Panc1 (cell line): ENCODE results near the gene RBFOX1. TPM values are rescaled to one million over a fixed set of nuclear protein-coding genes. Genes with fewer than 3 reads are reported as not detected.

Experiments
- ATAC-seq: fragments of 200-7000 bp; cut with Tn5 transposase; 2 replicates; pipeline ENCODE4 v1.9.1; 2020; ENCODE audit warnings: mild to moderate bottlenecking, moderate library complexity
- BruUV-seq: library from RNA; stranded (reverse); fragments of 400-500 nt; replicated peaks from 2 replicates; lab custom pipeline; 2021; lab: Mats Ljungman, UMichigan
- CTCF ChIA-PET: fragments of 300-600 bp; sonication (Branson Sonifier 250); formaldehyde crosslinking; loops from one replicate; lab custom pipeline; 2022; ENCODE audit warnings: antibody characterized with exemption; lab: Charles Lee
- POLR2A ChIA-PET: fragments of 300-600 bp; sonication (Branson Sonifier 250); formaldehyde crosslinking; loops from one replicate; lab custom pipeline; 2022; ENCODE audit warnings: antibody characterized with exemption; lab: Charles Lee
- DNase-seq: peaks from one replicate; pipeline ENCODE4 v3.0.0-alpha.2; 2010; ENCODE audit warnings: low read depth, low spot score
- H3K27ac ChIP-seq: 2 replicates; pipeline ENCODE4 v1.5.1; 2011; ENCODE audit warnings: mild to moderate bottlenecking, low read length, inconsistent platforms
- H3K27me3 ChIP-seq: fragments of 200-500 bp; sonication (Bioruptor generic); 2 replicates; pipeline ENCODE4 v1.6.0; 2014; ENCODE audit warnings: low read length, inconsistent platforms; ENCODE audit not compliant: control insufficient read depth, insufficient read depth
- H3K36me3 ChIP-seq: fragments of 200-500 bp; sonication (Bioruptor generic); 2 replicates; pipeline ENCODE4 v1.5.1; 2014; ENCODE audit warnings: inconsistent platforms, mild to moderate bottlenecking, low read length, moderate library complexity; ENCODE audit not compliant: control insufficient read depth, insufficient read depth
- H3K4me1 ChIP-seq: 2 replicates; pipeline ENCODE4 v1.5.1; 2011; ENCODE audit warnings: inconsistent platforms, mild to moderate bottlenecking, low read length, moderate library complexity; ENCODE audit not compliant: control insufficient read depth, insufficient read depth
- H3K4me3 ChIP-seq, 2 experiments: 2 replicates each; pipeline ENCODE4 v1.5.1; 2011 to 2012; ENCODE audit warnings: low read depth in 2 of 2, low read length in 2 of 2, mild to moderate bottlenecking in 2 of 2, inconsistent platforms in 1 of 2, moderate library complexity in 1 of 2
- H3K9me3 ChIP-seq: fragments of 200-500 bp; sonication (Bioruptor generic); 2 replicates; pipeline ENCODE4 v1.5.1; 2014; ENCODE audit warnings: low read depth, mild to moderate bottlenecking, inconsistent platforms, low read length, moderate library complexity; ENCODE audit not compliant: control insufficient read depth, insufficient read depth
- POLR2AphosphoS5 ChIP-seq: IDR thresholded peaks from 2 replicates; pipeline ENCODE4 v1.6.1; 2012; ENCODE audit warnings: mild to moderate bottlenecking, low read depth, low read length, moderate library complexity
- REST ChIP-seq, 2 experiments: IDR thresholded peaks; 2 replicates each; pipeline ENCODE4 v1.6.1; 2011 to 2012; ENCODE audit warnings: low read depth in 2 of 2, control low read depth in 1 of 2, low read length in 1 of 2, mild to moderate bottlenecking in 1 of 2, moderate library complexity in 1 of 2; ENCODE audit not compliant: insufficient read depth in 1 of 2
- SIN3A ChIP-seq: IDR thresholded peaks from 2 replicates; pipeline ENCODE4 v1.6.1; 2012; ENCODE audit warnings: low read depth, mild to moderate bottlenecking, low read length, moderate library complexity, borderline replicate concordance; ENCODE audit not compliant: insufficient read depth
- TCF7L2 ChIP-seq: IDR thresholded peaks from 2 replicates; pipeline ENCODE4 v1.6.1; 2011; ENCODE audit warnings: mild to moderate bottlenecking, low read depth, low read length, inconsistent platforms
- in situ Hi-C: cut with HindIII; loops from 2 replicates; pipeline ENCODE4 v1.10.0; 2016; ENCODE audit warnings: low sequenced_read_pairs, low pct_unique_long_range_greater_than_20kb
- intact Hi-C: fragments of 100-400 bp; cut with micrococcal nuclease; formaldehyde crosslinking; loops from one replicate; pipeline ENCODE4 v1.10.0; 2022; ENCODE audit not compliant: unreplicated experiment
- total RNA-seq: library from RNA; stranded (reverse); gene quantifications from one replicate; pipeline ENCODE4 v1.2.1, GENCODE V29; 2021; ENCODE audit not compliant: unreplicated experiment
- TF ChIP-seq, protein P1 (sequence below): fragments of 450-650 bp; IDR thresholded peaks from 2 replicates; pipeline ENCODE4 v1.5.1; 2017; ENCODE audit warnings: mild to moderate bottlenecking

RBFOX1 gene
- total RNA-seq, 1 experiment from 2014 or later, result not detected

- no peaks in the 10 kb centered on the region for H3K4me1 ChIP-seq
- ChIA-PET POLR2A (no interaction called here), CTCF (no interaction called here)
- H3K4me3 ChIP-seq, result no peak overlapping the region
- H3K9me3 ChIP-seq, result no peaks in the 10 kb centered on the region
- no peaks in the 10 kb centered on the region for H3K36me3 ChIP-seq
- intact Hi-C loops, result no loop called here
- TF ChIP-seq SIN3A (no peak), TCF7L2 (no peak)
- TF ChIP-seq, protein P1, sequence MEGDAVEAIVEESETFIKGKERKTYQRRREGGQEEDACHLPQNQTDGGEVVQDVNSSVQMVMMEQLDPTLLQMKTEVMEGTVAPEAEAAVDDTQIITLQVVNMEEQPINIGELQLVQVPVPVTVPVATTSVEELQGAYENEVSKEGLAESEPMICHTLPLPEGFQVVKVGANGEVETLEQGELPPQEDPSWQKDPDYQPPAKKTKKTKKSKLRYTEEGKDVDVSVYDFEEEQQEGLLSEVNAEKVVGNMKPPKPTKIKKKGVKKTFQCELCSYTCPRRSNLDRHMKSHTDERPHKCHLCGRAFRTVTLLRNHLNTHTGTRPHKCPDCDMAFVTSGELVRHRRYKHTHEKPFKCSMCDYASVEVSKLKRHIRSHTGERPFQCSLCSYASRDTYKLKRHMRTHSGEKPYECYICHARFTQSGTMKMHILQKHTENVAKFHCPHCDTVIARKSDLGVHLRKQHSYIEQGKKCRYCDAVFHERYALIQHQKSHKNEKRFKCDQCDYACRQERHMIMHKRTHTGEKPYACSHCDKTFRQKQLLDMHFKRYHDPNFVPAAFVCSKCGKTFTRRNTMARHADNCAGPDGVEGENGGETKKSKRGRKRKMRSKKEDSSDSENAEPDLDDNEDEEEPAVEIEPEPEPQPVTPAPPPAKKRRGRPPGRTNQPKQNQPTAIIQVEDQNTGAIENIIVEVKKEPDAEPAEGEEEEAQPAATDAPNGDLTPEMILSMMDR, result no peak
- no peaks in the 10 kb centered on the region for H3K27me3 ChIP-seq
- no peak overlapping the region for H3K27ac ChIP-seq
- ATAC-seq (no peak), DNase-seq (no peak)
- in situ Hi-C loops, result no loop called here
- BruUV-seq, result no TSS peak
These were observed 117.2 kb downstream of the RBFOX1 start for GRCh38 chr16:7449808-7450207.

GRCh38 chr16:7450440-7450839 lies 117.8 kb downstream of the RBFOX1 start:
- ChIA-PET POLR2A (no interaction called here), CTCF (no interaction called here)
- Histone ChIP-seq H3K36me3 (no peaks in the 10 kb centered on the region), H3K9me3 (no peaks in the 10 kb centered on the region), H3K27me3 (no peaks in the 10 kb centered on the region), H3K4me1 (no peaks in the 10 kb centered on the region), H3K27ac (no peak overlapping the region), H3K4me3 (no peak overlapping the region)
- ATAC-seq (no peak), DNase-seq (no peak)
- in situ Hi-C loops, result no loop called here
- no TSS peak for BruUV-seq
- TF ChIP-seq SIN3A (no peak), TCF7L2 (no peak), REST (IDR thresholded peaks at IDR 0.05; ENCODE audit: insufficient read depth in 1 of 2, low read depth in 2 of 2, low read length in 1 of 2) (no peak), POLR2AphosphoS5 (no peak)
- TF ChIP-seq, protein P1, result no peak
- intact Hi-C loops, result no loop called here

DNA sequence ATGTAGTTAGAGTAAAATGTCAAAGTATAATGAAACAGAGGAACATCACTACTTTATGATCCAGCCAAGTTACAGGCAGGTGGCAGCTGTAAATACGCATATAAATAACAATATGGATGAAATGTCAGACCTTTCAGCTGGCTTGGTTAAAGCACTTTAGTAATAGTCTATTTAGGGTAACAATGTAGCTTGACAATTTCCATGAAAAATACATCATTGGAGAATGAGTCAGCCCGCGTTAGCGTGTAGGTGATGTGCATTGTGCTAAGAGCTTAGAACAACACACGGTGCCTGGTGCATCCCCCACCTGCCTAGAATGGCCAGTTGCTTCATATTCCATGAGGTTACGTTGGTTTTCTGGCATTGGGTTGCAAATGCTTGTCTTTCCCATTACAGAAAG lies 119.4 kb downstream of the RBFOX1 start:
- H3K4me1 ChIP-seq, result no peaks in the 10 kb centered on the region
- intact Hi-C loops, result no loop called here
- no peak overlapping the region for H3K27ac ChIP-seq
- no peaks in the 10 kb centered on the region for H3K36me3 ChIP-seq
- no TSS peak for BruUV-seq
- POLR2A ChIA-PET, result no interaction called here
- no peaks in the 10 kb centered on the region for H3K27me3 ChIP-seq
- DNase-seq (no peak), ATAC-seq (no peak)
- no peak overlapping the region for H3K4me3 ChIP-seq
- CTCF ChIA-PET, result no interaction called here
- in situ Hi-C loops, result no loop called here
- no peak for TF ChIP-seq REST (IDR thresholded peaks at IDR 0.05; ENCODE audit: insufficient read depth in 1 of 2, low read depth in 2 of 2, low read length in 1 of 2)
- H3K9me3 ChIP-seq, result no peaks in the 10 kb centered on the region
